SK-N-SH treated with all-trans-retinoic acid at 6 μM for 48 hours (cell line): ENCODE measurements around the gene NTF3.
"Not testable (repeated sequence)": the region's sequence is repeated elsewhere in the genome, so short reads cannot be mapped to it uniquely, and the experiment has no call there.

Experiments used
- ATAC-seq: fragments of 200-7000 bp; cut with Tn5 transposase; 3 replicates; pipeline ENCODE4 v1.9.1; 2020; ENCODE audit warnings: mild to moderate bottlenecking, moderate library complexity
- ARNTL ChIP-seq: fragments of 450-650 bp; formaldehyde crosslinking; IDR thresholded peaks from 2 replicates; pipeline ENCODE4 v1.5.0; 2020; ENCODE audit warnings: low read depth, mild to moderate bottlenecking, moderate library complexity, borderline replicate concordance
- BACH2 ChIP-seq: fragments of 250-450 bp; sonication (Bioruptor Pico); IDR thresholded peaks from 2 replicates; pipeline ENCODE4 v1.9.0; 2021; ENCODE audit warnings: mild to moderate bottlenecking, borderline replicate concordance
- CSDC2 ChIP-seq: fragments of 250-450 bp; sonication (Bioruptor Pico); IDR thresholded peaks from 2 replicates; pipeline ENCODE4 v1.5.0; 2020; ENCODE audit warnings: mild to moderate bottlenecking, moderate library complexity
- GLIS3 ChIP-seq: fragments of 250-450 bp; sonication (Bioruptor Pico); IDR thresholded peaks from 2 replicates; pipeline ENCODE4 v1.5.0; 2020; ENCODE audit warnings: mild to moderate bottlenecking, moderate library complexity
- ISL1 ChIP-seq: fragments of 250-450 bp; sonication (Bioruptor Pico); IDR thresholded peaks from 2 replicates; pipeline ENCODE4 v2.1.2; 2022; ENCODE audit warnings: mild to moderate bottlenecking, moderate library complexity
- OSR1 ChIP-seq: fragments of 250-450 bp; sonication (Bioruptor Pico); IDR thresholded peaks from 2 replicates; pipeline ENCODE4 v1.8.0; 2022; ENCODE audit warnings: moderate library complexity, mild to moderate bottlenecking, inconsistent platforms
- POU6F1 ChIP-seq: fragments of 250-450 bp; sonication (Bioruptor Pico); IDR thresholded peaks from 2 replicates; pipeline ENCODE4 v1.8.0; 2021; ENCODE audit warnings: low read depth, mild to moderate bottlenecking, moderate library complexity, borderline replicate concordance
- PPARA ChIP-seq: fragments of 250-450 bp; sonication (Bioruptor Pico); IDR thresholded peaks from 2 replicates; pipeline ENCODE4 v1.5.0; 2020; ENCODE audit warnings: mild to moderate bottlenecking, borderline replicate concordance
- SNAI2 ChIP-seq: fragments of 250-450 bp; sonication (Bioruptor Pico); IDR thresholded peaks from 2 replicates; pipeline ENCODE4 v1.5.0; 2020; ENCODE audit warnings: mild to moderate bottlenecking, moderate library complexity
- TCF4 ChIP-seq: fragments of 250-450 bp; sonication (Bioruptor Pico); IDR thresholded peaks from 2 replicates; pipeline ENCODE4 v1.8.0; 2021; ENCODE audit warnings: mild to moderate bottlenecking, moderate library complexity, borderline replicate concordance
- TOX ChIP-seq: fragments of 250-450 bp; sonication (Bioruptor Pico); IDR thresholded peaks from 2 replicates; pipeline ENCODE4 v1.8.0; 2021; ENCODE audit warnings: mild to moderate bottlenecking, moderate library complexity, borderline replicate concordance
- ZC3H10 ChIP-seq: fragments of 250-450 bp; sonication (Bioruptor Pico); IDR thresholded peaks from 2 replicates; pipeline ENCODE4 v1.5.1; 2021; ENCODE audit warnings: mild to moderate bottlenecking, moderate library complexity
- ZFP3 ChIP-seq: fragments of 250-450 bp; sonication (Bioruptor Pico); IDR thresholded peaks from 2 replicates; pipeline ENCODE4 v1.5.0; 2020; ENCODE audit warnings: mild to moderate bottlenecking, moderate library complexity
- ZFP30 ChIP-seq: fragments of 450-650 bp; formaldehyde crosslinking; IDR thresholded peaks from 2 replicates; pipeline ENCODE4 v1.5.0; 2022; ENCODE audit warnings: mild to moderate bottlenecking, moderate library complexity
- ZNF565 ChIP-seq: fragments of 450-650 bp; formaldehyde crosslinking; conservative IDR thresholded peaks from 2 replicates; pipeline ENCODE4 v1.5.0; 2020; ENCODE audit warnings: low read depth, mild to moderate bottlenecking, moderate library complexity
- TF ChIP-seq, protein P1 (sequence below): fragments of 250-450 bp; sonication (Bioruptor Pico); IDR thresholded peaks from 2 replicates; pipeline ENCODE4 v1.8.0; 2020; ENCODE audit warnings: mild to moderate bottlenecking, moderate library complexity, borderline replicate concordance
- TF ChIP-seq, protein P2 (sequence below): fragments of 250-450 bp; sonication (Bioruptor Pico); IDR thresholded peaks from 2 replicates; pipeline ENCODE4 v1.5.1; 2020; ENCODE audit warnings: low read depth, mild to moderate bottlenecking, moderate library complexity

NTF3 gene

DNA sequence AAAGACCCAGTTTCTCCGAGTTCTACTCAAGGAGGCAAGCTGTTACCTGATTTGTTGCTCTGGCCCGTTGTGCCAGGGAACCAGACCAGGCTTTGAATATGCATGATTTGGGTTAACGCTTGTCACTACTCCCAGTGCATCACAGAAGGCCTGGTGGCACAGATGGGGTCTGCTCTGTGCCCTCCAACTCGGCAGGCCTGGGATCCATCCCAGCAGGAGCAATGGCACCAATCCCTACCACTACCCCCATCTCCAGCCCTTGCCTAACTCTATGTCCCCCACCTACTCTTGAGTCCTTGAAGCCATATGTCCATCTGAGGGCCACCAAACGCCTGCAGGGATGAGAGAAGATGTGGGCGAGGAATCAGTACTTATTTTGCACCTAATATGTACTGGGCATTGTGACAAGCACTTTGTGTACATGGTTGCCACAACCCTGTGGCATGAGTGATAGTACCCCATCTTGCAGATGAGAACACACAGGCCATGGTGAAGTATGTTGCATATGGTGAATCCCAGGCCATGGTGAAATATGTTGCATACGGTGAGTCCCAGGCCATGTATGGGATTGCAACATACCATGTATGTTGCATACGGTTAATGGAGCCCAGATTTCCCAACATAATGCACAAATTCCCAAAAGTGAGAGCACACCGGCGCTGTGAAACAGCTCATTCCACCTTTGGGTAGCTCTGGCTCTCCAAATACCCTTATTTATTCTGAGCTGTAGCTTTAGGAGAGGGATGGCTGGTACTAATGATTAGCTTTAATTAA, 102.7 kb downstream of the NTF3 start (continued):
- TF ChIP-seq ZC3H10 (no peak), ISL1 (CRISPR knock-in tag) (no peak), GLIS3 (no peak)

GRCh38 chr12:5535541-5535940, 103.6 kb downstream of the NTF3 start:
- no peak for ATAC-seq
- TF ChIP-seq, protein P1, sequence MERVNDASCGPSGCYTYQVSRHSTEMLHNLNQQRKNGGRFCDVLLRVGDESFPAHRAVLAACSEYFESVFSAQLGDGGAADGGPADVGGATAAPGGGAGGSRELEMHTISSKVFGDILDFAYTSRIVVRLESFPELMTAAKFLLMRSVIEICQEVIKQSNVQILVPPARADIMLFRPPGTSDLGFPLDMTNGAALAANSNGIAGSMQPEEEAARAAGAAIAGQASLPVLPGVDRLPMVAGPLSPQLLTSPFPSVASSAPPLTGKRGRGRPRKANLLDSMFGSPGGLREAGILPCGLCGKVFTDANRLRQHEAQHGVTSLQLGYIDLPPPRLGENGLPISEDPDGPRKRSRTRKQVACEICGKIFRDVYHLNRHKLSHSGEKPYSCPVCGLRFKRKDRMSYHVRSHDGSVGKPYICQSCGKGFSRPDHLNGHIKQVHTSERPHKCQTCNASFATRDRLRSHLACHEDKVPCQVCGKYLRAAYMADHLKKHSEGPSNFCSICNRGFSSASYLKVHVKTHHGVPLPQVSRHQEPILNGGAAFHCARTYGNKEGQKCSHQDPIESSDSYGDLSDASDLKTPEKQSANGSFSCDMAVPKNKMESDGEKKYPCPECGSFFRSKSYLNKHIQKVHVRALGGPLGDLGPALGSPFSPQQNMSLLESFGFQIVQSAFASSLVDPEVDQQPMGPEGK (CRISPR knock-in tag) = no peak
- no peak for TF ChIP-seq ZFP30 (CRISPR knock-in tag)
- no peak for TF ChIP-seq ZNF565
- no peak for TF ChIP-seq ARNTL
- TF ChIP-seq CSDC2 (CRISPR knock-in tag) = no peak
- TF ChIP-seq PPARA (CRISPR knock-in tag) = no peak
- TF ChIP-seq BACH2 (CRISPR knock-in tag) = no peak
- TF ChIP-seq ZFP3 = no peak
- no peak for TF ChIP-seq TCF4 (CRISPR knock-in tag)
- TF ChIP-seq, protein P2, sequence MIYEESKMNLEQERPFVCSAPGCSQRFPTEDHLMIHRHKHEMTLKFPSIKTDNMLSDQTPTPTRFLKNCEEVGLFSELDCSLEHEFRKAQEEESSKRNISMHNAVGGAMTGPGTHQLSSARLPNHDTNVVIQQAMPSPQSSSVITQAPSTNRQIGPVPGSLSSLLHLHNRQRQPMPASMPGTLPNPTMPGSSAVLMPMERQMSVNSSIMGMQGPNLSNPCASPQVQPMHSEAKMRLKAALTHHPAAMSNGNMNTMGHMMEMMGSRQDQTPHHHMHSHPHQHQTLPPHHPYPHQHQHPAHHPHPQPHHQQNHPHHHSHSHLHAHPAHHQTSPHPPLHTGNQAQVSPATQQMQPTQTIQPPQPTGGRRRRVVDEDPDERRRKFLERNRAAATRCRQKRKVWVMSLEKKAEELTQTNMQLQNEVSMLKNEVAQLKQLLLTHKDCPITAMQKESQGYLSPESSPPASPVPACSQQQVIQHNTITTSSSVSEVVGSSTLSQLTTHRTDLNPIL (CRISPR knock-in tag) = no peak
- no peak for TF ChIP-seq TOX (CRISPR knock-in tag)
- TF ChIP-seq, all 23 proteins: peak for 0

DNA sequence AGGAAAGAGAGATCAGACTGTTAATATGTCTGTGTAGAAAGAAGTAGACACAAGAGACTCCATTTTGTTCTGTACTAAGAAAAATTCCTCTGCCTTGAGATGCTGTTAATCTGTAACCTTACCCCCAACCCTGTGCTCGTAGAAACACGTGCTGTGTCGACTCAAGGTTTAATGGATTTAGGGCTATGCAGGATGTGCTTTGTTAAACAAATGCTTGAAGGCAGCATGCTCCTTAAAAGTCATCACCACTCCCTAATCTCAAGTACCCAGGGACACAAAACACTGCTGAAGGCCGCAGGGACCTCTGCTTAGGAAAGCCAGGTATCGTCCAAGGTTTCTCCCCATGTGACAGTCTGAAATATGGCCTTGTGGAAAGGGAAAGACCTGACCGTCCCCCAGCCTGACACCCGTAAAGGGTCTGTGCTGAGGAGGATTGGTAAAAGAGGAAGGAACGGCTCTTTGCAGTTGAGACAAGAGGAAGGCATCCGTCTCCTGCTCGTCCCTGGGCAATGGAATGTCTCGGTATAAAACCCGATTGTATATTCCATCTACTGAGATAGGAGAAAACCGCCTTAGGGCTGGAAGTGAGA, 105.2 kb downstream of the NTF3 start:
- ATAC-seq = not testable (repeated sequence)

- TF ChIP-seq SNAI2 (CRISPR knock-in tag) (no peak), ZNF565 (no peak), OSR1 (CRISPR knock-in tag) (no peak), ZFP30 (CRISPR knock-in tag) (no peak), BACH2 (CRISPR knock-in tag) (no peak), ZC3H10 (no peak), ZFP3 (no peak), ARNTL (no peak), POU6F1 (CRISPR knock-in tag) (no peak), GLIS3 (no peak)
- TF ChIP-seq, protein P1 (CRISPR knock-in tag) = no peak
- TF ChIP-seq, protein P2 (CRISPR knock-in tag) = no peak
- ATAC-seq = no peak
Measured at GRCh38 chr12:5537771-5538170, 105.9 kb downstream of the NTF3 start.
